Coronary artery (tissue), 2 donors: ENCODE results near the gene REELD1.

ENCODE experiments used
- DNase-seq: peaks from one replicate; pipeline ENCODE4 v3.0.0-alpha.2; 2017; ENCODE audit warnings: low spot score
- H3K27ac ChIP-seq, 2 donors: fragments of 200-600 bp; sonication (generic); one replicate each; pipeline ENCODE4 v1.5.1; 2016 to 2019
- H3K4me3 ChIP-seq: fragments of 200-600 bp; sonication (generic); 2 replicates; pipeline ENCODE4 v1.5.1; 2016; ENCODE audit warnings: mild to moderate bottlenecking, moderate library complexity
- CTCF ChIP-seq: fragments of 200-600 bp; sonication (generic); IDR thresholded peaks from one replicate; pipeline ENCODE4 v1.5.1; 2019; ENCODE audit warnings: antibody characterized with exemption

Gene REELD1

GRCh38 chr4:146193628-146194027 is 20.7 kb upstream of the REELD1 start:
- TF ChIP-seq CTCF: no peak
- no peak overlapping the region for H3K27ac ChIP-seq
- no peak overlapping the region for H3K4me3 ChIP-seq
- no peak for DNase-seq

GRCh38 chr4:146194212-146194611 is 20.1 kb upstream of the REELD1 start:
- H3K27ac ChIP-seq: no peak overlapping the region
- no peak for DNase-seq
- H3K4me3 ChIP-seq: no peak overlapping the region
- TF ChIP-seq CTCF: no peak

- no peak for TF ChIP-seq CTCF
- Histone ChIP-seq H3K4me3 (no peak overlapping the region), H3K27ac (no peak overlapping the region)
- DNase-seq: no peak
These were observed 11.7 kb upstream of the REELD1 start for GRCh38 chr4:146202665-146203064.

- no peak for DNase-seq
- TF ChIP-seq CTCF: no peak
- Histone ChIP-seq H3K27ac (no peak overlapping the region), H3K4me3 (no peak overlapping the region)
These were observed 6.9 kb upstream of the REELD1 start for GRCh38 chr4:146207410-146207809.

DNA sequence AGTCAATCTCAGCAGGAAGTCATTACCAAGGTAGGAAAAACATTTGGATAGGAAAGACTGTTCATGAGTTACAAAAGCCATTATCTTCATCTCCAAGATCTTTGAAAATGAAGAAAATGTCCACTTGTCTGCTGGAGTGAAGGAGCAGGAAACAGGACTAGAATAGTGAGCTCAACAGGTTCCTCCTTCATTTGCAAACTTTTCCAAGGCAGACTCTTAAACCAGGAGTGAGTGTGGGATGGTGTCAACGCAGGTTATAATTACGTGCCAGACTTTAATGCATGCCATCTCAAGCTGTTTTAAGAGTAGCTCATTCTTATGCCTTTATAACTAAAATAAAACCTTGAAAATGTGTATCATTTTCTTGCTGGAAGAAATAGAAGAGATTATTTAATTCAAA is 3.4 kb upstream of the REELD1 start:
- Histone ChIP-seq H3K27ac (no peak overlapping the region), H3K4me3 (no peak overlapping the region)
- no peak for TF ChIP-seq CTCF
- DNase-seq: no peak

DNA sequence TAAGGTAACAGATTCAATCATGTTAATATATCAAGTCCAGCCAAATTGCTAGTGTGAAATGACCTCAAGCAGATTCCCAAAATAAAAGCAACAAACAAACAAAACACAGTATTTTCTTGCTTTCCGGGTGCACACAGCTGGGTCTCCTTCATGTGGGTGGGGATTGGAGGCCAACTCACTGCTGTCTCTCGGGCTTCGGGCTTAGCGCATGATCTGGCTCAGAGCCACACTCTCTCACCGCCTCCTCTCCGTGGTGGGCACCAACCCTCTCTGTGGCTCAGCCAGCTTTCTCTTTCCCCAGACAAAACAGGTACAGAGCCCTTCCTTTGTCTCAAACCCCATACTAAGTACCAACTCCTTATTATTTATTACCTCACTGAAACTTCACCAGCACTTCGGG is 2.9 kb upstream of the REELD1 start:
- Histone ChIP-seq H3K4me3 (no peak overlapping the region), H3K27ac (no peak overlapping the region)
- no peak for TF ChIP-seq CTCF
- no peak for DNase-seq

- H3K4me3 ChIP-seq: no peak overlapping the region
- no peak for DNase-seq
- no peak for TF ChIP-seq CTCF
- no peak overlapping the region for H3K27ac ChIP-seq
These were observed 1.6 kb upstream of the REELD1 start for GRCh38 chr4:146212781-146213180.
